HG02981 (cell line): ENCODE measurements around the gene ATP2C1.
"Not testable (repeated sequence)": the region's sequence is repeated elsewhere in the genome, so short reads cannot be mapped to it uniquely, and the experiment has no call there.

Source experiments
- ATAC-seq: cut with Tn5 transposase; IDR thresholded peaks from one replicate; pipeline ENCODE4 v1.9.1; 2021; ENCODE audit warnings: mild to moderate bottlenecking, moderate library complexity; ENCODE audit not compliant: unreplicated experiment

ATP2C1 gene, protein sequence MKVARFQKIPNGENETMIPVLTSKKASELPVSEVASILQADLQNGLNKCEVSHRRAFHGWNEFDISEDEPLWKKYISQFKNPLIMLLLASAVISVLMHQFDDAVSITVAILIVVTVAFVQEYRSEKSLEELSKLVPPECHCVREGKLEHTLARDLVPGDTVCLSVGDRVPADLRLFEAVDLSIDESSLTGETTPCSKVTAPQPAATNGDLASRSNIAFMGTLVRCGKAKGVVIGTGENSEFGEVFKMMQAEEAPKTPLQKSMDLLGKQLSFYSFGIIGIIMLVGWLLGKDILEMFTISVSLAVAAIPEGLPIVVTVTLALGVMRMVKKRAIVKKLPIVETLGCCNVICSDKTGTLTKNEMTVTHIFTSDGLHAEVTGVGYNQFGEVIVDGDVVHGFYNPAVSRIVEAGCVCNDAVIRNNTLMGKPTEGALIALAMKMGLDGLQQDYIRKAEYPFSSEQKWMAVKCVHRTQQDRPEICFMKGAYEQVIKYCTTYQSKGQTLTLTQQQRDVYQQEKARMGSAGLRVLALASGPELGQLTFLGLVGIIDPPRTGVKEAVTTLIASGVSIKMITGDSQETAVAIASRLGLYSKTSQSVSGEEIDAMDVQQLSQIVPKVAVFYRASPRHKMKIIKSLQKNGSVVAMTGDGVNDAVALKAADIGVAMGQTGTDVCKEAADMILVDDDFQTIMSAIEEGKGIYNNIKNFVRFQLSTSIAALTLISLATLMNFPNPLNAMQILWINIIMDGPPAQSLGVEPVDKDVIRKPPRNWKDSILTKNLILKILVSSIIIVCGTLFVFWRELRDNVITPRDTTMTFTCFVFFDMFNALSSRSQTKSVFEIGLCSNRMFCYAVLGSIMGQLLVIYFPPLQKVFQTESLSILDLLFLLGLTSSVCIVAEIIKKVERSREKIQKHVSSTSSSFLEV

DNA sequence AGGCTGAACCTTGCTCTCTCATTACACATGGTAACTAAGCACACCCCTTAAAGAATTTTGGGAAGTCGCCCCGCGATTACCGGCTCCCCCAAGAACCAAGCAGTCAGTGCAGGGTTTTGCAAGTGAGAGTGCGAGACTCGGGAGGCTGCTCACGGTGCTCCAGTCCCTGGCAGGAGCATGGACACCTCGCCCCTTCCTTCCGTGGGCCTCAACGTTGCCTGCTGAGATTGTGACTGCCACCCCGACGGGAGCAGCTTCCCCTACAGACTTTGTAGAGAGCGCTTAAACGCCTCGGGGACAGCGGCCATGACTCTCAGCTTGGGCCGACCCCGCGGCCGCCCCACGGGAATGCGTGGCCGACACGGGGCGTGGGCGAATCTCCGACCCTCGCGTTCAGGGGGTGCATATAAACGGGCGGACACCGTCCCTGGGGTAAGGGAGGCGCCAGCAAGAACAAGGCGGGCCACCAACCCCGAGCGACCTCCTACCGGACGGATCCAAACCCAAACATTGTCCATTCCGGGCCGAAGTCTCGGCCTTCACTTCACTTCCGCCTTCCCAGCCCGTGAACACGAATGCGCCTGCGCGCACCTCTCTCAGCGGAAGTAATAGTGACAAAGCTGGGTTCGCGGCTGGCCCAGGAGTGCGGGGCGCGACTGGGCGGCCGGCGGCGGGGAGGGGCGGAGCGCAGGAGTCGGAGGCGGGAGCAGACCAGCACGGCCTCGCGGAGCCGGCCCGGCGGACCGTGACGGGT is at the start of gene ATP2C1:
TSS of gene ATP2C1 (plus strand) at position 709 of the 754 bp plus-strand sequence. CDS start 686 bp downstream, outside the sequence.
- peak; percentile 89 for ATAC-seq

DNA sequence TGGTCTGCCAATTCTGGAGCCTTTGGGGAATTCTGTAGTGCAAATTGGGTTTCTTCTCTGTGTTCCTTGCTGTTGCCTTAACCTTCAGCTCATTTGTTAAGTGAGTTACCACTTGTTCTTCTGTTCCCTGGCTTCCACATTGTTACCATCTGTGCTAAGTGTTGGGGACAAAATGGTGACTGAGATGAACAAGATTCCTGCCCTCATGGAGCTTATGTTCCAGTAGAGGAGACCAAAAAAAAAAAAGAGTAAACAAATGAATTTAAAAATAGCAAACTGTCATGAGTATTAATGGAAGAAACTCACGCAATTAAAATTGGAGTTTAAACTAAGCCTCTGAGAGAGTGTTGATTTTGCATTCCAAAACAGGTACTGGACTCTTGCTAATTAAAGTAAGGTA is 49.4 kb upstream of the ATP2C1 start:
- no peak for ATAC-seq

DNA sequence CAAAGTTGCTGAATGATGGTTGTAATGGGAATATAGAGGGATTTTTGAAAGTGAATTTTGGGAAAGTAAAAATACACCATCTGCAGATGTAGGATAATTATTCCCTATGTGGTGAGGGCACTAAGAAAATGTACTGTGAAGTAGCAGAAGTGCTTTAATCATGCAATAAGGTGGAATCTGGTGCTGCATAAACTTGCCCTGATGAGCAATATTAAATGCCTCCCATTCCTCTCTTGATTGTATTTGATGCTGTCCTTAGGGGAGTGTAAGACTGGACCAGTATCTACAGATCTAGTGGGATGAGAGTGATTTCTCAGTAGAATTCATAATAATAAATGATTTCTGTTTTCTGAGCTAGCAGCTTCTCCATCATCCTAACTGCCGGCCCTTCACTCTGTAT is 47.7 kb upstream of the ATP2C1 start:
- no peak for ATAC-seq

DNA sequence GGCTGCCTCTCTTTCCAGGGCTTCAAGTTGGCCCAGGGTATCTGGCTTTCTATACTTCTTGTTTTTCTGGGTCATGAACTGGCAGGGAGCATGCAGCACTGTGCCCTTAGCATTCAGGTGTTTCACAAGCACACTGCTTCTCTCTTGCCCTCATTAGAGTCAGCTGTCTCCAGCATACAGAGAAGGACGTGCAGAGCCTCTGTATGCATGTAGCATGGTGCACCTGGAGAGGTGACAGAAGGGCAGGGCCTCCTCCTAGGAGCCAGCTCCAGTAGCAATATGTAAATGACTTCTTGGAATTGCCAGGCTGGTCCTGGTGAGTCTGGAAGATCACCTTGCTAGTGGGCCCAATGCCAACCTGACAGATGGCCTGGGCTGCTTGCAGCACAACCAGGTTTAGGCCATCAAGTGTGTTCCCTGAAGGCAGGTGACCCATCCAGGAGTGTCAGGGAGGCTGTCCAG is 44.8 kb upstream of the ATP2C1 start:
- ATAC-seq: no peak

DNA sequence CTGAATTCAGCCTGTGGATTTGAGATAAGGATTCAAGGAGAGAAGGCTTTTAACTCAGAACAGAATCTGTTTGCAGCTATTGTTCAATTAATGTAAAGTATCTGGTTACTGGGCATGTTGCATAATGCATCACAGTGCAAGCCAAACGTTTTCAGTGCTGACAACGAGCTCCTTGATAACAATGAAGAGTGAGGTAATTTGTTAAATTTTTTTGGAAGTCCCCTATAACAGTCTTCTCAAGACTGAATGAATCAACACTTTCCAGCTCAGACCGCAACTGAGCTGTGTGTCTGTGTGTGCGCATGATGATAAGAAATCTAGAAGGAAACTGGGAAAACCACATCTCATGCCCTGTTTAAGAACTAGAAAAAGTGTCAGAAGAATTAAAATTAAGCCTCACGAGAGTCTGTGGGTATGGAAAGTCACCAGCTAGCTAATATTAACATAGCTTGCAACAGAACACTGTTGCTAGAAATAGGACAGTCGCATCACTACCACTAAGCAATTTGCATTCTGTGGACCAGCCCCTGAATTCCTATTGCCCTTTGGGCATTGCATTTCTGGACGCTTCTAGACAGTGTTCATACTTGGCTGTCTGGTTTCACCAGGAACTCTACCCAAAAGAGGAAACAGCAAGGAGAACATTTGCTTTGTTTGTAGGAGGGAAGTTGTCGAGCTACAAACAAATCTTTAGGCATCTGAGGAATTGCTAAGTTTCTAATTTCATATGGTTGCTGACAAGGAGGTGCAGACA is 43.7 kb upstream of the ATP2C1 start:
- peak; percentile 65 for ATAC-seq

DNA sequence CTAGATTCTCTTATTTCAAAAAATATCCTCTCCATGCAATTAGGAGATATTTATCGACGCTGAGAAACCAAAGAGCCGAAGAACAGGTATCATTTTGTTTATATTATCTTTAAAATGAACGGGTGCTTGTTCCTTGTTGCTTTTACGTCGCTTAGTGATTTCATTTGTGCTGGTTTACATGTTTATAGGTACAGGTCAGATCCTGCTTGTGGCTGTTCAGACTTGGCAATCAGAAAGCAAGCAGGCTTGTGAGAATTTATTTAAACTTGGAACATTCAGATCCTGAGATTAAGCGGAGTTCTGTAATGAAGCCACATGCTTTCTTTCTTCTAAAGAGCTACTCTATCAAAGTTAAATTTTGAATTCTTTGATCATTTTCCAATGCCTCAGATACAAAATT is 43.0 kb upstream of the ATP2C1 start:
- ATAC-seq: no peak

DNA sequence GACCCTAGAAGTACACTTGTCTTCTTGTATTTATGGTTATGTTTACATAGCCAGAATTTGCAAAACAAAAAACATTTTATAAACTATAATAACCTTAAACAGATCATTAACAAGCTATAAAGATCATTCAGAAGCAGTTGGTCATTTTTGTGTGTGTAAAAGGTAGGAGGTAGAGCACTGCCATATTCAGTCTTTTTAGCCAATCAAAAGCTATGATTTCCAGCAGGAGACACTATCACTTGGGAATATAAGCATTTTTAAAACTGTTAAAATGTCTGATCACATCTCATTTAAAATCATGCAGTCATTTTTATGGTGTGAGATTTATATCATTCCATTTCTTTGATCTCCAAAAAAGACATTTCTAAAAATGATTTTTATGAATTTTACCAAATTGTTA is 42.6 kb upstream of the ATP2C1 start:
- no peak for ATAC-seq

DNA sequence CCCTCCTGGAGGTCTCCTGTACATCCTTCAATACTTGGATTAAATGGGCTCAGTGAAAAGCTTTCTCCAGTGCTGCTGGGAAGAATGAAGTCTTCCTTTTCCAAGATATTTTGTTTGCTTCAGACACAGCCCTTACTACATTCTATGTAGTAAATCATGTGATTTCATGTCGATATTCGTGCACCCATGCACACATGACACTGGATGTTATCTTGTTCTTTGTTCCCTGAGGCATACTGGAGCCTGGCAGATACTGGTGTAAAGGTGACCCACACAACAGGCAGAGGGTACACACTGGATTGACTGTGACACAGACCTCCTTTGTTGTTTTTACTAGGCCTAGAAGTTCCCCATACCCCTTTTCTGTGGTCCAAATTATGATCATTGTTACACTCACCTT is 40.3 kb upstream of the ATP2C1 start:
- no peak for ATAC-seq

DNA sequence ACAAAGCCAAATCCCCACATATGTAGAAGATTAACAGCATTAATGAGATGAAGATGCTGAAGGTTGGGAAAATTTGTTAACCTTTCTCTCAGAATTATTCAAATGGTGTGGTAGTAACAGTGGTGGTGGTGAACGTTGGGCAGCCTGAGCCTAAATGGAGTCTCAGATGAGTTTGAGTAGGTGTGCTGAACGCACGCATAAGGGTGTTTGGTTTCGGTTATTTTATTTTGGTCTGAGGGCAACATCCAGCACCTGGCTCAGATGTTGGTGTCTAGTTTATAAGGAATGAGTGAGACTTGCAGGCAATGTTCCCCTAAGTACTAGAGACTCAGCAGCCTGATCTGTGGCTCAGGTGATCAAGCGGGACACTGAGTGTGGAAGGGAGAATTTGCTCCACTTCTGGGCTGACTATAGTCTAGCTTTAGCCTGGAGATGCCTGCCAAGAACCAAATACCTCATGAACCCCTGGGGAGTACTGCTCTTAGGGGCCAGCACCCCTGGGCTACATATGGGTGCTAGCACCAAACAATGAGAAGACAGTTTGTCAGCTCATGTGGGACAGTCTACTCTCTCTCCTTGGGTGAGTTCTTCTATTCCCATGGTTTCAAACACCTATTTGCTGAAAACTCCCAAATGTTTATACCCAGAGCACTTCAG is 39.5 kb upstream of the ATP2C1 start:
- peak; percentile 38 for ATAC-seq

DNA sequence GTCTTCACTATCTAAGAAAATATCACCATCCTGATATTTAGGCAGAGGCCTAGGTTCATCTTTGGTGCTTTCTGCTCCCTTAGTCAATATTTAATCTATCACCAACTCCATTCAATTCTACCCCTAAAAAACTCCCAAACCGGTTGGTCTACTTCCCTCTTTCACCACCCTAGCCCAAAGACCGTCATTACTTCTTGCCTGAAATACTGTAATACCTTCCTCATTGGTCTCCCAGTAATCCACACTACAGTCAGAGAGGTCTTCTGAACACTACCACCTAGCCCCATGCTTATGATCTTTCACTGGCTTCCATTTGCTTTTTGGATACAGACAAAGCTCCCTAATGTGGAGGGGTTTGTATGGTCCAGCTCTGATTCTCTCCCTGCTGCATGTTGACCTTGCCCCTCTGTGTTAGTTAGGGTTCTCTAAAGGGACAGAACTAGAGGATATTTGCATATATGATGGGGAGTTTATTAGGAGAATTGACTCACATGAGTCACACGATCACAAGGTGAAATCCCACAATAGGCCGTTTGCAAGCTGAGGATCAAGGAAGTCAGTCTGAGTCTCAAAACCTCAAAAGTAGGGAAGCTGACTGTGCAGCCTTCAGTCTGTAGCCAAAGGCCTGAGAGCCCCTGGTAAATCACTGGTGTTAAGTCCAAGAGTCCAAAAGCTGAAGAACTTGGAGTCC is 36.4 kb upstream of the ATP2C1 start:
- no peak for ATAC-seq

DNA sequence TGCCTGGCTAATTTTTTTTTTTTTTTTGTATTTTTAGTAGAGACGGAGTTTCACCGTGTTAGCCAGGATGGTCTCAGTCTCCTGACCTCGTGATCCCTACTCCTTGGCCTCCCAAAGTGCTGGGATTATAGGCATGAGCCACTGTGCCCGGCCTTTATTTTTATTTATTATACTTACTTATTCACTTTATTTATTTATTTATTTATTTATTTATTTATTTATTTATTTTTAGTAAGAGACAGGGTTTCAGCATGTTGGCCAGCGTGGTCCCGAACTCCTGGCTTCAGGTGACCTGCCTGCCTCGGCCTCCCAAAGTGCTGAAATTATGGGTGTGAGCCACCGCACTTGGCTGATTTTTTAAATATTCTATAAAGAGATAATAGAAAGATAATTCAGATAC is 31.8 kb upstream of the ATP2C1 start:
- not testable (repeated sequence) for ATAC-seq

DNA sequence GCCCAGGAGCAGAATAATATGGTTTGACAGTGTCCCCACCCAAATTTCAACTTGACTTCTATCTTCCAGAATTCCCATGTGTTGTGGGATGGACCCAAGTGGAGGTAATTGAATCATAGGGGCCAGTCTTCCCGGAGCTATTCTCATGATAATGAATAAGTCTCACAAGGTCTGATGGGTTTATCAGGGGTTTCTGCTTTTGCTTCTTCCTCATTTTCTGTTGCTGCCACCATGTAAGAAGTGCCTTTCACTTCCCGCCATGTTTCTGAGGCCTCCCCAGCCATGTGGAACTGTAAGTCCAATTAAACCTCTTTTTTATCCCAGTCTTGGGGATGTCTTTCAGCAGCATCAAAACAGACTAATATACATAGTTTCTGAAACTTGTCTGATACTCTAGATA is 28.4 kb upstream of the ATP2C1 start:
- no peak for ATAC-seq

DNA sequence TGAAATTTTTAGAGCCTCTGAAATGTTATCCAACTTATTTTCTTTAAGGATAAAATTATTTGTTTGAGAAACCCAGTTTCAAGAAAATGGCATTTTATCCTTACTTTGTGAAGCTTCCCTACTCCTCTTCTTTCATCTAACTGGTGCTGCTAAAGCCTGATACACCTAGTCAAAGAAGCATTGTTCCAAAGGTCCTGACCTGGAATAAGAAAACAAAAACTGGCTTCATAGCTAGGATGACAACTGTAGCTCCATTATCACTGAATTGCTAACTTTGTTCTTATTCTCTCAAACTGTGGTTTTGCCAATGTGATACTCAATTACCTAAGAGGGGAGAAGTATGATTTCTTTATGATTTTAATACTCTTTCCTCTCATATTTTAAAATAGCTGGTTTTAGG is 27.6 kb upstream of the ATP2C1 start:
- no peak for ATAC-seq

DNA sequence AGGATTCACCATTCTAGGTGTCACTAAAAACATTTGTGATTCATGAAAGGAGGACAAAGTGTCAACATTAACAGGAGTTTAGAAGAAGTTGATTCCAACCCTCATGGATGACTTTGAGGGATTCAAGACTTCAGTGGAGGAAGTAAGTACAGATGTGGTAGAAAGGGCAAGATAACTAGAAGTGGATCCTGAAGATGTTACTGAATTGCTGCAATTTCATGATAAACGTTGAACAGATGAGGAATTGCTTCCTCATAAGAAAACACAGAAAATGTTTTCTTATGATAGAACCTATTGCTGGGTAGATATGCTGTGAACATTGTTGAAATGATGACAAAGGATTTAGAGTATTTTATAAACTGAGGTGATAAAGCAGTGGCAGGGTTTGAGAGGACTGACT is 23.5 kb upstream of the ATP2C1 start:
- ATAC-seq: no peak

DNA sequence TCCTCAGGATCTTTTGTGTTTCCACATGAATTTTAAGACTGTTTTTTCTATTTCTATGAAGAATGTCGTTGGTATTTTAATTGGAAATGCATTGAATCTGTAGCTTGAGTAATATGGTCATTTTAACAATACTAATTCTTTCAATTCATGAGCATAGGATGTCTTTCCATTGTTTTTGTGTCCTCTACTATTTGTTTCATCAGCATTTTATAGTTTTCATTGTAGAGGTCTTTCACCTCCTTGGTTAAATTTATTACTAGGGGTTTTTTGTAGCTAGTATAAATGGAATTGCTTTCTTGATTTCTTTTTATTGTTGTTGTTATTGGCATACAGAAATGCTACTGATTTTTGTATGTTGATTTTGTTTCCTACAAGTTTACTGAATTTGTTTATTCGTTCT is 17.3 kb upstream of the ATP2C1 start:
- ATAC-seq: no peak

DNA sequence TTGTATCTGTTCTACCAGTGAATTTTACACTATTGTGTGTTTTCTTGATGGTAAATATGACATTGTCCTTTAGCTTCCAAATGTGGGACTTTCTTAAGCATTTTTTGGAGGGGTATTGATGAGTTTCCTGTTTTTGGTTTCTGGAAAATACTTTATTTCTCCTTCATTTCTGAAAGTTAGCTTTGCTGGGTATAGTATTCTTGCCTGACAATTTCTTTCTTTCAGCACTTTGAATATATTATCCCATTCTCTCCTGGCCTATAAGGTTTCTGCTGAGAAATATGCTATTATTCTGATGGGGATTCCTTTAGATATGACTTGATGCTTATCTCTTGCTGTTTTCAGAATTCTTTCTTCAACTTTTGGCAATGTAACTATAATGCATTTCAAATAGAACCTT is 15.4 kb upstream of the ATP2C1 start:
- no peak for ATAC-seq

DNA sequence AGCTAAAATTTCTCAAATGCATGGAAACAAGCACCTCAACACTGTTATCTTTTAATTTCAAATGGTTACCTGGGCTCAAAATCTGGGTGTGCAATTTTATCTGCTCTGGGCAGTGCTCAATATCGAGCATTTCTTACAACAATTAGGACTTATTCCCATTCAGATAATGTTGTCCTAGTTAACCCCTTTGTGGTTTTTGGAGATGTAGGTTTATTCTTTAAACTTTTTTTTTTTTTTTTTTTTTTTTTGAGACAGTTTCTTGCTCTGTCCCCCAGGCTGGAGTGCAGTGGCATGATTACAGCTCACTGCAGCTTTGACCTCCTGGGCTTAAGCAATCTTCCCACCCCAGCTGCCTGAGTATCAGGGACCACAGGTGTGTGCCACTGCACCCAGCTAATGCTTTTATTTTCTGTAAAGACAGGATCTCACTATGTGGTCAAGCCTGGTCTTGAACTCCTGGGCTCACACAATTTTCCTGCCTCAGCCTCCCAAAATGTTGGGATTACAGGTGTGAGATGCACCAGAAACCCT is 4.4 kb upstream of the ATP2C1 start:
- ATAC-seq: no peak

DNA sequence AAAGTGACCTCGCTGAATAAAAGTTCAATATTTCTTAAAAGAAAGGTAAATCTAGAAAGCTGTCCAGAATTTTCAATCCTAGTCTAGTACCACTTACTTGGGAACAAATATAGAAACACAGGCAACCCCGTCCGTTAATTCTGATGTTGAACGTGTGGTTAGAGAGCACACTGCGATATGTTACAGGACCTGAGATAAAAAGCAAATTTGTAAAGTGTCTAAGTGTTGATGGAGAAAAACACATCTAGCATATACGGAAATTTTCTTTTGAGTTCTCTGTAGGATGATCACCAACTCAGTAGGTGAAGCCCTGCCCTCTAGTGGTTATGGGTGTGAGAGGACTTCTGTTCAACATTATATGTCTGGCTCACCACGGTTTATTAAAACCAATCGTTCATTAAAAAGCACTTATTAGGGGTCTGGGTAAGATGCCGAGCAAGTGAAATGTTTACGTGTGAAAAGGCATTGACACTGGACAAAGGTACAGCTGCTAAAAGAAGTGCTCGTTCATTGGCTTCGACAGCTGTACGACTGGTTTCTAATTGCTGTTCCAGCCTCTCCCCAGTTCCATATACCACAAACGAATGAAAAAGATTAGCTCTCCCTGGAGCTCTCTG is 1.0 kb upstream of the ATP2C1 start:
- ATAC-seq: peak; percentile 38
